Choroid plexus epithelial cell (primary cell): ENCODE measurements around the gene SNRNP40.

Experiments
- DNase-seq: peaks from one replicate; pipeline ENCODE4 v3.0.0-alpha.2; 2010; ENCODE audit warnings: low read depth
- H3K4me3 ChIP-seq: 2 replicates; pipeline ENCODE4 v1.5.1; 2011; ENCODE audit warnings: low read depth, mild to moderate bottlenecking, control low read depth, low read length, moderate library complexity
- TF ChIP-seq, protein P1 (sequence below): conservative IDR thresholded peaks from 2 replicates; pipeline ENCODE4 v1.5.1; 2011; ENCODE audit warnings: low read depth, mild to moderate bottlenecking, control low read depth, inconsistent platforms, low read length, moderate library complexity

Gene SNRNP40

GRCh38 chr1:31326461-31326860 is 29.9 kb upstream of the SNRNP40 start:
- TF ChIP-seq, protein P1, sequence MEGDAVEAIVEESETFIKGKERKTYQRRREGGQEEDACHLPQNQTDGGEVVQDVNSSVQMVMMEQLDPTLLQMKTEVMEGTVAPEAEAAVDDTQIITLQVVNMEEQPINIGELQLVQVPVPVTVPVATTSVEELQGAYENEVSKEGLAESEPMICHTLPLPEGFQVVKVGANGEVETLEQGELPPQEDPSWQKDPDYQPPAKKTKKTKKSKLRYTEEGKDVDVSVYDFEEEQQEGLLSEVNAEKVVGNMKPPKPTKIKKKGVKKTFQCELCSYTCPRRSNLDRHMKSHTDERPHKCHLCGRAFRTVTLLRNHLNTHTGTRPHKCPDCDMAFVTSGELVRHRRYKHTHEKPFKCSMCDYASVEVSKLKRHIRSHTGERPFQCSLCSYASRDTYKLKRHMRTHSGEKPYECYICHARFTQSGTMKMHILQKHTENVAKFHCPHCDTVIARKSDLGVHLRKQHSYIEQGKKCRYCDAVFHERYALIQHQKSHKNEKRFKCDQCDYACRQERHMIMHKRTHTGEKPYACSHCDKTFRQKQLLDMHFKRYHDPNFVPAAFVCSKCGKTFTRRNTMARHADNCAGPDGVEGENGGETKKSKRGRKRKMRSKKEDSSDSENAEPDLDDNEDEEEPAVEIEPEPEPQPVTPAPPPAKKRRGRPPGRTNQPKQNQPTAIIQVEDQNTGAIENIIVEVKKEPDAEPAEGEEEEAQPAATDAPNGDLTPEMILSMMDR: no peak
- no peak overlapping the region for H3K4me3 ChIP-seq
- DNase-seq: no peak

- H3K4me3 ChIP-seq: no peak overlapping the region
- TF ChIP-seq, protein P1: no peak
- no peak for DNase-seq
Measured at GRCh38 chr1:31324992-31325391, 28.4 kb upstream of the SNRNP40 start.

GRCh38 chr1:31324093-31324492 is 27.5 kb upstream of the SNRNP40 start:
- DNase-seq: no peak
- TF ChIP-seq, protein P1: no peak
- no peak overlapping the region for H3K4me3 ChIP-seq

DNA sequence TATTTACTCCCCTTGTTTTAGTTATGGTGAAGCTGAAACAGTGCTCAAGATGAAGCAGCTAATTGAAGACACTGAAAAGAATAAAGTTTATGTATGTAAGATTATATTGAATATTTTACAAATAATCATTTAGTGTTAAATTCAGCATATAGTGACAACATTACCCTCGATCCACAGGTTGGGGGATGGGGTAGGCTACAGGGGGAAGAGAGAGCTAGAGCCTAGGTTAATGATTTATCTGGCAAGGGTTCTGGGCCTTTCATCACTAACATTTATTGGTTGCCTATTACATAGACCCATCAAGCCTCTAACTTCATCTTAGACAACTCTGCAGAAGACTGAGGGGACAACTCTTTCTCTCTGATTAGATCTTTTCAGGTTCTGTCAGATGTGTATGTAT is 21.6 kb upstream of the SNRNP40 start:
- no peak overlapping the region for H3K4me3 ChIP-seq
- DNase-seq: no peak
- TF ChIP-seq, protein P1: no peak

- H3K4me3 ChIP-seq: no peak overlapping the region
- DNase-seq: no peak
- TF ChIP-seq, protein P1: no peak
Measured at GRCh38 chr1:31315902-31316301, 19.3 kb upstream of the SNRNP40 start.

GRCh38 chr1:31310198-31310597 is 13.6 kb upstream of the SNRNP40 start:
- no peak for DNase-seq
- H3K4me3 ChIP-seq: no peak overlapping the region
- TF ChIP-seq, protein P1: no peak

- TF ChIP-seq, protein P1: no peak
- no peak overlapping the region for H3K4me3 ChIP-seq
- no peak for DNase-seq
Measured at GRCh38 chr1:31308036-31308435, 11.4 kb upstream of the SNRNP40 start.
